HepG2 (cell line): ENCODE data around the gene TMEM253. TPM values are rescaled to one million over a fixed set of nuclear protein-coding genes. Genes with fewer than 3 reads are reported as not detected.

Experiments used
- GATAD1 ChIP-seq: IDR thresholded peaks from 2 replicates; pipeline ENCODE4 v1.6.1; 2016; ENCODE audit warnings: missing genetic modification reagents, missing compliant biosample characterization
- KDM5A ChIP-seq: fragments of 200-600 bp; sonication (generic); IDR thresholded peaks from 2 replicates; pipeline ENCODE4 v1.7.0; 2018; ENCODE audit warnings: antibody characterized with exemption, mild to moderate bottlenecking, low read length, borderline replicate concordance
- KLF16 ChIP-seq, 2 experiments: sonication (generic) in 1 of 2; formaldehyde crosslinking in 1 of 2; IDR thresholded peaks; 2 replicates each; pipeline versions ENCODE4 v1.6.1 to v1.8.0; 2016 to 2023; ENCODE audit warnings: missing genetic modification reagents in 2 of 2, missing compliant biosample characterization in 1 of 2
- PHF21A ChIP-seq: sonication (generic); formaldehyde crosslinking; IDR thresholded peaks from 2 replicates; pipeline ENCODE4 v1.5.0; 2020; ENCODE audit warnings: mild to moderate bottlenecking, missing genetic modification reagents
- SMAD3 ChIP-seq: sonication (generic); formaldehyde crosslinking; IDR thresholded peaks from 2 replicates; pipeline ENCODE4 v1.4.0; 2020; ENCODE audit warnings: missing genetic modification reagents
- TAF1 ChIP-seq: sonication (generic); formaldehyde crosslinking; IDR thresholded peaks from 2 replicates; pipeline ENCODE4 v1.4.0; 2020; ENCODE audit warnings: missing genetic modification reagents
- TRIM24 ChIP-seq: sonication (generic); formaldehyde crosslinking; IDR thresholded peaks from 2 replicates; pipeline ENCODE4 v1.8.0; 2022; ENCODE audit warnings: mild to moderate bottlenecking, missing genetic modification reagents
- polyA plus RNA-seq, 8 experiments: library from polyadenylated mRNA; depleted of rRNA in 3 of 8; stranded (reverse) in 7 of 8; unstranded in 1 of 8; fragments of >200 nt; fragmentation: Illumina TruSeq in 4 of 8; extraction: Trizol in 4 of 8; gene quantifications; 2 replicates each; pipeline versions ENCODE4 v1.2.1 to v1.2.3, GENCODE V29; 2011 to 2016; ENCODE audit warnings: low read depth in 4 of 8, missing spikeins in 1 of 8, mixed read lengths in 1 of 8; ENCODE audit not compliant: insufficient read depth in 1 of 8
- total RNA-seq, 5 experiments: library from RNA; depleted of rRNA; stranded (reverse); fragments of >200 nt; fragmentation: Illumina TruSeq; extraction: Trizol; gene quantifications; 2 replicates each; pipeline ENCODE4 v1.2.3, GENCODE V29; 2016; ENCODE audit warnings: low read depth in 1 of 5
- TF ChIP-seq, protein P1 (sequence below): sonication (generic); formaldehyde crosslinking; IDR thresholded peaks from 2 replicates; pipeline ENCODE4 v1.4.0; 2020; ENCODE audit warnings: missing genetic modification reagents, borderline replicate concordance
- TF ChIP-seq, protein P2 (sequence below): IDR thresholded peaks from 2 replicates; pipeline ENCODE4 v1.6.1; 2016; ENCODE audit warnings: low read depth
- TF ChIP-seq, protein P3 (sequence below): sonication (generic); formaldehyde crosslinking; IDR thresholded peaks from 2 replicates; pipeline ENCODE4 v1.5.1; 2020; ENCODE audit warnings: missing genetic modification reagents, mild to moderate bottlenecking, borderline replicate concordance
- TF ChIP-seq, protein P4 (sequence below): sonication (generic); formaldehyde crosslinking; IDR thresholded peaks from 2 replicates; pipeline ENCODE4 v1.4.0; 2020; ENCODE audit warnings: missing genetic modification reagents
- TF ChIP-seq, protein P5 (sequence below): sonication (generic); formaldehyde crosslinking; conservative IDR thresholded peaks from 2 replicates; pipeline ENCODE4 v1.4.0; 2020; ENCODE audit warnings: missing genetic modification reagents
- TF ChIP-seq, protein P6 (sequence below): sonication (generic); formaldehyde crosslinking; IDR thresholded peaks from 2 replicates; pipeline ENCODE4 v1.5.0; 2020; ENCODE audit warnings: missing genetic modification reagents, mild to moderate bottlenecking, borderline replicate concordance

Gene TMEM253
- total and polyA plus RNA-seq, 2 of the 13 experiments (the other 11 are each of a cell fraction or from before 2014, with no cell fraction given): 0.29 to 0.45 TPM

DNA sequence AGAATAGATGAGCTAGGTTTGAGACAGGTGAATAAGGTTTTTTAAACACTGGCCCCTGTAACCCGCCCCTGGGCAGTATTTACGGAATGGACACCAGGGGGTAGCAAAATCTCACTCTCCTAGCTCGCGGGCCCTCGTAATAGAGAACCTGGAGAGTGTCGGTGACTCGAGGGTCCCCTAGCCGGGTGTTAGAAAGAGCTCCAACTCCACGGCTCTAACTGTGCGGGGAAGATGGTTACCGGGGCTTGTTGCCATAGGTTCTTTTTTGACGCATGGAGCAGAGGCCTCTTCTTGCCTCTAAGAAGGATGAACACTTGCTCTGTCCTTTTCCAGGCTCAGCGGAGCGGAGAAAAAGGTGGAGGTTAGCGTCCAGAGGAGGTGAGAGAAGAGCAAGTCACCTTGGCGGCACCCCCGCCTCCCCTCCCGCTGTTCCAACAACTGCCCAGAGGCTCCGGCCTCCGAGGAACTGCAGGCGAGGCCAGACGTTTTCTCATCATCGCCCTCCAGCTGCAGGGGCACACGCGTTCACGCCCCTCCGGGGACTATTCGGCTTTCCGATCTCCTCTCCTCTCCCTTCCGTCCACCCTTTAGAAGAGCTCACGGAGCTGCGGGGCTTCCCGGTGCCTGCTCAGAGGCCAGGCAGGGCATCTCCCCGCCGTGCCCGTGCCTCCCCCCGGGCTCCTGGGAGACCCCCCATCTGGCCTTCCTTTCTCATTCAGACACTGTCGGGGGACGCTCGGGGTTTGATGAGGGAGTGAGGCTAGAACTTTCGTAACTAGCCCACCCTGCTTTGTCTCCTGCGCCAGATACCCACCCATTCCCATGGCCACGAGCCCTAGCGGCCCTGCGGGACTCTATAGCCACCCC lies 32.1 kb upstream of the TMEM253 start (continued):
- TF ChIP-seq, protein P1, sequence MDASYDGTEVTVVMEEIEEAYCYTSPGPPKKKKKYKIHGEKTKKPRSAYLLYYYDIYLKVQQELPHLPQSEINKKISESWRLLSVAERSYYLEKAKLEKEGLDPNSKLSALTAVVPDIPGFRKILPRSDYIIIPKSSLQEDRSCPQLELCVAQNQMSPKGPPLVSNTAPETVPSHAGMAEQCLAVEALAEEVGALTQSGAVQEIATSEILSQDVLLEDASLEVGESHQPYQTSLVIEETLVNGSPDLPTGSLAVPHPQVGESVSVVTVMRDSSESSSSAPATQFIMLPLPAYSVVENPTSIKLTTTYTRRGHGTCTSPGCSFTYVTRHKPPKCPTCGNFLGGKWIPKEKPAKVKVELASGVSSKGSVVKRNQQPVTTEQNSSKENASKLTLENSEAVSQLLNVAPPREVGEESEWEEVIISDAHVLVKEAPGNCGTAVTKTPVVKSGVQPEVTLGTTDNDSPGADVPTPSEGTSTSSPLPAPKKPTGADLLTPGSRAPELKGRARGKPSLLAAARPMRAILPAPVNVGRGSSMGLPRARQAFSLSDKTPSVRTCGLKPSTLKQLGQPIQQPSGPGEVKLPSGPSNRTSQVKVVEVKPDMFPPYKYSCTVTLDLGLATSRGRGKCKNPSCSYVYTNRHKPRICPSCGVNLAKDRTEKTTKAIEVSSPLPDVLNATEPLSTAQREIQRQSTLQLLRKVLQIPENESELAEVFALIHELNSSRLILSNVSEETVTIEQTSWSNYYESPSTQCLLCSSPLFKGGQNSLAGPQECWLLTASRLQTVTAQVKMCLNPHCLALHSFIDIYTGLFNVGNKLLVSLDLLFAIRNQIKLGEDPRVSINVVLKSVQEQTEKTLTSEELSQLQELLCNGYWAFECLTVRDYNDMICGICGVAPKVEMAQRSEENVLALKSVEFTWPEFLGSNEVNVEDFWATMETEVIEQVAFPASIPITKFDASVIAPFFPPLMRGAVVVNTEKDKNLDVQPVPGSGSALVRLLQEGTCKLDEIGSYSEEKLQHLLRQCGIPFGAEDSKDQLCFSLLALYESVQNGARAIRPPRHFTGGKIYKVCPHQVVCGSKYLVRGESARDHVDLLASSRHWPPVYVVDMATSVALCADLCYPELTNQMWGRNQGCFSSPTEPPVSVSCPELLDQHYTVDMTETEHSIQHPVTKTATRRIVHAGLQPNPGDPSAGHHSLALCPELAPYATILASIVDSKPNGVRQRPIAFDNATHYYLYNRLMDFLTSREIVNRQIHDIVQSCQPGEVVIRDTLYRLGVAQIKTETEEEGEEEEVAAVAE (CRISPR knock-in tag): peak; percentile 41; the same call in 1 of the 2 replicates
- TF ChIP-seq, protein P2, sequence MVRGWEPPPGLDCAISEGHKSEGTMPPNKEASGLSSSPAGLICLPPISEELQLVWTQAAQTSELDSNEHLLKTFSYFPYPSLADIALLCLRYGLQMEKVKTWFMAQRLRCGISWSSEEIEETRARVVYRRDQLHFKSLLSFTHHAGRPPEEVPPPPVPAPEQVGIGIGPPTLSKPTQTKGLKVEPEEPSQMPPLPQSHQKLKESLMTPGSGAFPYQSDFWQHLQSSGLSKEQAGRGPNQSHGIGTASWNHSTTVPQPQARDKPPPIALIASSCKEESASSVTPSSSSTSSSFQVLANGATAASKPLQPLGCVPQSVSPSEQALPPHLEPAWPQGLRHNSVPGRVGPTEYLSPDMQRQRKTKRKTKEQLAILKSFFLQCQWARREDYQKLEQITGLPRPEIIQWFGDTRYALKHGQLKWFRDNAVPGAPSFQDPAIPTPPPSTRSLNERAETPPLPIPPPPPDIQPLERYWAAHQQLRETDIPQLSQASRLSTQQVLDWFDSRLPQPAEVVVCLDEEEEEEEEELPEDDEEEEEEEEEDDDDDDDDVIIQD (CRISPR knock-in tag): peak; percentile 29; the same call in 1 of the 2 replicates
- TF ChIP-seq TAF1 (CRISPR knock-in tag) (0 out of 2 replicates have a peak, but pooled peaks have one; percentile 22), KLF16 (CRISPR knock-in tag; IDR thresholded peaks at IDR 0.05) (peak in 1 of 2 experiments; percentile 50; a peak in 1 of 4 replicates), TRIM24 (CRISPR knock-in tag) (no peak), KDM5A (peak; percentile 11; the same call in 1 of the 2 replicates), GATAD1 (CRISPR knock-in tag) (0 out of 2 replicates have a peak, but pooled peaks have one; percentile 35), PHF21A (CRISPR knock-in tag) (peak; percentile 71), SMAD3 (CRISPR knock-in tag) (no peak)
- TF ChIP-seq, protein P3, sequence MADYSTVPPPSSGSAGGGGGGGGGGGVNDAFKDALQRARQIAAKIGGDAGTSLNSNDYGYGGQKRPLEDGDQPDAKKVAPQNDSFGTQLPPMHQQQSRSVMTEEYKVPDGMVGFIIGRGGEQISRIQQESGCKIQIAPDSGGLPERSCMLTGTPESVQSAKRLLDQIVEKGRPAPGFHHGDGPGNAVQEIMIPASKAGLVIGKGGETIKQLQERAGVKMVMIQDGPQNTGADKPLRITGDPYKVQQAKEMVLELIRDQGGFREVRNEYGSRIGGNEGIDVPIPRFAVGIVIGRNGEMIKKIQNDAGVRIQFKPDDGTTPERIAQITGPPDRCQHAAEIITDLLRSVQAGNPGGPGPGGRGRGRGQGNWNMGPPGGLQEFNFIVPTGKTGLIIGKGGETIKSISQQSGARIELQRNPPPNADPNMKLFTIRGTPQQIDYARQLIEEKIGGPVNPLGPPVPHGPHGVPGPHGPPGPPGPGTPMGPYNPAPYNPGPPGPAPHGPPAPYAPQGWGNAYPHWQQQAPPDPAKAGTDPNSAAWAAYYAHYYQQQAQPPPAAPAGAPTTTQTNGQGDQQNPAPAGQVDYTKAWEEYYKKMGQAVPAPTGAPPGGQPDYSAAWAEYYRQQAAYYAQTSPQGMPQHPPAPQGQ: 0 out of 2 replicates have a peak, but pooled peaks have one; percentile 68
- TF ChIP-seq, protein P4, sequence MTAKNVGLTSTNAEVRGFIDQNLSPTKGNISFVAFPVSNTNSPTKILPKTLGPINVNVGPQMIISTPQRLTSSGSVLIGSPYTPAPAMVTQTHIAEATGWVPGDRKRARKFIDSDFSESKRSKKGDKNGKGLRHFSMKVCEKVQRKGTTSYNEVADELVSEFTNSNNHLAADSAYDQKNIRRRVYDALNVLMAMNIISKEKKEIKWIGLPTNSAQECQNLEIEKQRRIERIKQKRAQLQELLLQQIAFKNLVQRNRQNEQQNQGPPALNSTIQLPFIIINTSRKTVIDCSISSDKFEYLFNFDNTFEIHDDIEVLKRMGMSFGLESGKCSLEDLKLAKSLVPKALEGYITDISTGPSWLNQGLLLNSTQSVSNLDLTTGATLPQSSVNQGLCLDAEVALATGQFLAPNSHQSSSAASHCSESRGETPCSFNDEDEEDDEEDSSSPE (CRISPR knock-in tag): 0 out of 2 replicates have a peak, but pooled peaks have one; percentile 59
- TF ChIP-seq, protein P5, sequence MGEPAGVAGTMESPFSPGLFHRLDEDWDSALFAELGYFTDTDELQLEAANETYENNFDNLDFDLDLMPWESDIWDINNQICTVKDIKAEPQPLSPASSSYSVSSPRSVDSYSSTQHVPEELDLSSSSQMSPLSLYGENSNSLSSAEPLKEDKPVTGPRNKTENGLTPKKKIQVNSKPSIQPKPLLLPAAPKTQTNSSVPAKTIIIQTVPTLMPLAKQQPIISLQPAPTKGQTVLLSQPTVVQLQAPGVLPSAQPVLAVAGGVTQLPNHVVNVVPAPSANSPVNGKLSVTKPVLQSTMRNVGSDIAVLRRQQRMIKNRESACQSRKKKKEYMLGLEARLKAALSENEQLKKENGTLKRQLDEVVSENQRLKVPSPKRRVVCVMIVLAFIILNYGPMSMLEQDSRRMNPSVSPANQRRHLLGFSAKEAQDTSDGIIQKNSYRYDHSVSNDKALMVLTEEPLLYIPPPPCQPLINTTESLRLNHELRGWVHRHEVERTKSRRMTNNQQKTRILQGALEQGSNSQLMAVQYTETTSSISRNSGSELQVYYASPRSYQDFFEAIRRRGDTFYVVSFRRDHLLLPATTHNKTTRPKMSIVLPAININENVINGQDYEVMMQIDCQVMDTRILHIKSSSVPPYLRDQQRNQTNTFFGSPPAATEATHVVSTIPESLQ (CRISPR knock-in tag): peak; percentile 90; the same call in 1 of the 2 replicates
- TF ChIP-seq, protein P6, sequence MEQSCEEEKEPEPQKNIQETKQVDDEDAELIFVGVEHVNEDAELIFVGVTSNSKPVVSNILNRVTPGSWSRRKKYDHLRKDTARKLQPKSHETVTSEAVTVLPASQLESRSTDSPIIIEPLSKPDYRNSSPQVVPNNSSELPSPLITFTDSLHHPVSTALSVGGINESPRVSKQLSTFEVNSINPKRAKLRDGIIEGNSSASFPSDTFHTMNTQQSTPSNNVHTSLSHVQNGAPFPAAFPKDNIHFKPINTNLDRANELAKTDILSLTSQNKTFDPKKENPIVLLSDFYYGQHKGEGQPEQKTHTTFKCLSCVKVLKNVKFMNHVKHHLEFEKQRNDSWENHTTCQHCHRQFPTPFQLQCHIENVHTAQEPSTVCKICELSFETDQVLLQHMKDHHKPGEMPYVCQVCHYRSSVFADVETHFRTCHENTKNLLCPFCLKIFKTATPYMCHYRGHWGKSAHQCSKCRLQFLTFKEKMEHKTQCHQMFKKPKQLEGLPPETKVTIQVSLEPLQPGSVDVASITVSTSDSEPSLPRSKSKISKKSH (CRISPR knock-in tag): no peak
